WTC11 (cell line): ENCODE measurements around the gene VEGFA. TPM values are rescaled to one million over a fixed set of nuclear protein-coding genes. Genes with fewer than 3 reads are reported as not detected.
A peak's percentile ranks its signal among the peaks of the same experiment; 100 is the strongest.
"Not testable (repeated sequence)": the region's sequence is repeated elsewhere in the genome, so short reads cannot be mapped to it uniquely, and the experiment has no call there.

Experiments
- ATAC-seq: fragments of 200-7000 bp; cut with Tn5 transposase; 2 replicates; pipeline ENCODE4 v1.10.0; 2021; ENCODE audit warnings: mild to moderate bottlenecking, moderate library complexity
- CTCF ChIA-PET: fragments of 300-600 bp; sonication (Branson Sonifier 250); formaldehyde crosslinking; loops from one replicate; lab custom pipeline; 2021; ENCODE audit warnings: antibody characterized with exemption; lab: Charles Lee
- POLR2A ChIA-PET: fragments of 350-600 bp; sonication (Branson Sonifier 250); formaldehyde crosslinking; loops from one replicate; lab custom pipeline; 2021; ENCODE audit warnings: antibody characterized with exemption; lab: Charles Lee
- DNase-seq: peaks from one replicate; pipeline ENCODE4 v3.0.0; 2021; ENCODE audit warnings: low spot score
- H3K27ac Mint-ChIP-seq: 2 replicates; pipeline ENCODE4 v1.8.0; 2021; ENCODE audit warnings: mixed read lengths
- H3K27me3 Mint-ChIP-seq: 2 replicates; pipeline ENCODE4 v1.8.0; 2021; ENCODE audit warnings: low read depth, mild to moderate bottlenecking, moderate library complexity, mixed read lengths
- H3K36me3 Mint-ChIP-seq: 2 replicates; pipeline ENCODE4 v1.8.0; 2021; ENCODE audit warnings: mixed read lengths
- H3K4me1 Mint-ChIP-seq: 2 replicates; pipeline ENCODE4 v1.8.0; 2022; ENCODE audit warnings: mixed read lengths
- H3K4me3 Mint-ChIP-seq: 2 replicates; pipeline ENCODE4 v1.8.0; 2021; ENCODE audit warnings: mild to moderate bottlenecking, moderate library complexity, mixed read lengths
- H3K9me3 Mint-ChIP-seq: 2 replicates; pipeline ENCODE4 v1.8.0; 2021; ENCODE audit warnings: mixed read lengths
- CREM ChIP-seq: sonication (generic); formaldehyde crosslinking; IDR thresholded peaks from 2 replicates; pipeline ENCODE4 v1.8.1; 2022; ENCODE audit warnings: mild to moderate bottlenecking, missing genetic modification reagents, moderate library complexity
- CTCF ChIP-seq: fragments of 200-600 bp; IDR thresholded peaks from 2 replicates; pipeline ENCODE4 v1.8.0; 2022; ENCODE audit warnings: antibody characterized with exemption
- ELF4 ChIP-seq: sonication (generic); formaldehyde crosslinking; IDR thresholded peaks from 2 replicates; pipeline ENCODE4 v1.8.1; 2022; ENCODE audit warnings: low read depth, mild to moderate bottlenecking, moderate library complexity, missing genetic modification reagents
- ESRRA ChIP-seq: sonication (generic); formaldehyde crosslinking; IDR thresholded peaks from 2 replicates; pipeline ENCODE4 v1.8.1; 2022; ENCODE audit warnings: mild to moderate bottlenecking, missing genetic modification reagents, borderline replicate concordance
- FOXJ3 ChIP-seq: sonication (generic); formaldehyde crosslinking; IDR thresholded peaks from 2 replicates; pipeline ENCODE4 v1.9.0; 2021; ENCODE audit warnings: missing genetic modification reagents, mild to moderate bottlenecking, borderline replicate concordance
- GABPB1 ChIP-seq: sonication (generic); formaldehyde crosslinking; IDR thresholded peaks from 2 replicates; pipeline ENCODE4 v1.8.1; 2023; ENCODE audit warnings: mild to moderate bottlenecking, missing genetic modification reagents
- GRHL2 ChIP-seq: fragments of 250-450 bp; sonication (Bioruptor Pico); IDR thresholded peaks from 2 replicates; pipeline ENCODE4 v1.8.0; 2022; ENCODE audit warnings: mild to moderate bottlenecking, moderate library complexity; ENCODE audit not compliant: insufficient replicate concordance, severe bottlenecking
- HMGA2 ChIP-seq: fragments of 250-450 bp; sonication (Bioruptor Pico); IDR thresholded peaks from 2 replicates; pipeline ENCODE4 v1.4.0; 2021; ENCODE audit warnings: mild to moderate bottlenecking, moderate library complexity
- IRF2 ChIP-seq: sonication (generic); formaldehyde crosslinking; IDR thresholded peaks from 2 replicates; pipeline ENCODE4 v1.8.0; 2022; ENCODE audit warnings: low read depth, missing genetic modification reagents, borderline replicate concordance
- JUN ChIP-seq: sonication (generic); formaldehyde crosslinking; IDR thresholded peaks from 2 replicates; pipeline ENCODE4 v1.8.0; 2023; ENCODE audit warnings: mild to moderate bottlenecking, missing genetic modification reagents
- ZNF121 ChIP-seq: sonication (generic); formaldehyde crosslinking; IDR thresholded peaks from 2 replicates; pipeline ENCODE4 v1.8.0; 2023; ENCODE audit warnings: missing genetic modification reagents
- ZNF138 ChIP-seq: sonication (generic); formaldehyde crosslinking; conservative IDR thresholded peaks from 2 replicates; pipeline ENCODE4 v1.8.1; 2022; ENCODE audit warnings: mild to moderate bottlenecking, moderate library complexity, missing genetic modification reagents
- ZNF232 ChIP-seq: sonication (generic); formaldehyde crosslinking; IDR thresholded peaks from 2 replicates; pipeline ENCODE4 v1.8.0; 2022; ENCODE audit warnings: mild to moderate bottlenecking, missing genetic modification reagents
- ZNF423 ChIP-seq: fragments of 250-450 bp; sonication (Bioruptor Pico); IDR thresholded peaks from 2 replicates; pipeline ENCODE4 v2.1.2; 2022; ENCODE audit warnings: mild to moderate bottlenecking, moderate library complexity
- total RNA-seq: library from RNA; stranded (reverse); gene quantifications from 3 replicates; pipeline ENCODE4 v1.2.3, GENCODE V29; 2021
- TF ChIP-seq, protein P1 (sequence below): sonication (generic); formaldehyde crosslinking; IDR thresholded peaks from 2 replicates; pipeline ENCODE4 v1.8.1; 2023; ENCODE audit warnings: mild to moderate bottlenecking, missing genetic modification reagents, moderate library complexity
- TF ChIP-seq, protein P2 (sequence below): sonication (generic); formaldehyde crosslinking; IDR thresholded peaks from 2 replicates; pipeline ENCODE4 v1.8.0; 2022; ENCODE audit warnings: mild to moderate bottlenecking, missing genetic modification reagents
- TF ChIP-seq, protein P3 (sequence below): sonication (generic); formaldehyde crosslinking; IDR thresholded peaks from 2 replicates; pipeline ENCODE4 v1.8.0; 2022; ENCODE audit warnings: mild to moderate bottlenecking, missing genetic modification reagents
- TF ChIP-seq, protein P4 (sequence below): fragments of 250-450 bp; sonication (Bioruptor Pico); IDR thresholded peaks from 2 replicates; pipeline ENCODE4 v1.9.0; 2021; ENCODE audit warnings: mild to moderate bottlenecking
- TF ChIP-seq, protein P5 (sequence below): sonication (generic); formaldehyde crosslinking; conservative IDR thresholded peaks from 2 replicates; pipeline ENCODE4 v1.8.1; 2022; ENCODE audit warnings: mild to moderate bottlenecking, missing genetic modification reagents

The VEGFA gene
- total RNA-seq, 1 experiment from 2014 or later, result 43.8 TPM

GRCh38 chr6:43817192-43817591 lies 47.2 kb downstream of the VEGFA start:
- ATAC-seq (peak; percentile 99), DNase-seq (peak; percentile 65)
- no peaks in the 10 kb centered on the region for H3K36me3 Mint-ChIP-seq
- H3K27ac Mint-ChIP-seq, result no peak overlapping the region
- CTCF ChIA-PET, result interaction anchor here (0.7 to 3.3 kb wide), 18 partner anchors 8 to 262 kb away, joined by 3 to 10 read pairs (median 4); partner anchors contain the start of gene VEGFA
- no peaks in the 10 kb centered on the region; the same call in 1 of the 2 replicates for H3K27me3 Mint-ChIP-seq
- peaks cover 3% of the 10 kb centered on the region; the same call in 1 of the 2 replicates for H3K4me1 Mint-ChIP-seq
- POLR2A ChIA-PET, result no interaction called here
- H3K9me3 Mint-ChIP-seq, result no peaks in the 10 kb centered on the region
- no peak overlapping the region for H3K4me3 Mint-ChIP-seq
- TF ChIP-seq, protein P1, sequence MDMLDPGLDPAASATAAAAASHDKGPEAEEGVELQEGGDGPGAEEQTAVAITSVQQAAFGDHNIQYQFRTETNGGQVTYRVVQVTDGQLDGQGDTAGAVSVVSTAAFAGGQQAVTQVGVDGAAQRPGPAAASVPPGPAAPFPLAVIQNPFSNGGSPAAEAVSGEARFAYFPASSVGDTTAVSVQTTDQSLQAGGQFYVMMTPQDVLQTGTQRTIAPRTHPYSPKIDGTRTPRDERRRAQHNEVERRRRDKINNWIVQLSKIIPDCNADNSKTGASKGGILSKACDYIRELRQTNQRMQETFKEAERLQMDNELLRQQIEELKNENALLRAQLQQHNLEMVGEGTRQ (CRISPR knock-in tag), result no peak
- no peak for TF ChIP-seq JUN (CRISPR knock-in tag)
- no peak for TF ChIP-seq ESRRA (CRISPR knock-in tag)
- TF ChIP-seq GABPB1 (CRISPR knock-in tag), result no peak
- no peak for TF ChIP-seq HMGA2
- TF ChIP-seq IRF2 (CRISPR knock-in tag), result no peak
- no peak for TF ChIP-seq CTCF
- TF ChIP-seq CREM, result no peak
- TF ChIP-seq ZNF423 (CRISPR knock-in tag), result no peak
- no peak for TF ChIP-seq FOXJ3 (CRISPR knock-in tag)

GRCh38 chr6:43818973-43819372 lies 49.0 kb downstream of the VEGFA start:
- ATAC-seq, H3K27ac Mint-ChIP-seq, POLR2A ChIA-PET, H3K27me3 Mint-ChIP-seq, H3K4me3 Mint-ChIP-seq, H3K36me3 Mint-ChIP-seq, H3K9me3 Mint-ChIP-seq, DNase-seq, H3K4me1 Mint-ChIP-seq: not testable (repeated sequence)
- CTCF ChIA-PET, result interaction anchor here (0.9 to 3.3 kb wide), 6 partner anchors 10 to 260 kb away, joined by 3 to 9 read pairs (median 3); no protein-coding TSS in a partner anchor

DNA sequence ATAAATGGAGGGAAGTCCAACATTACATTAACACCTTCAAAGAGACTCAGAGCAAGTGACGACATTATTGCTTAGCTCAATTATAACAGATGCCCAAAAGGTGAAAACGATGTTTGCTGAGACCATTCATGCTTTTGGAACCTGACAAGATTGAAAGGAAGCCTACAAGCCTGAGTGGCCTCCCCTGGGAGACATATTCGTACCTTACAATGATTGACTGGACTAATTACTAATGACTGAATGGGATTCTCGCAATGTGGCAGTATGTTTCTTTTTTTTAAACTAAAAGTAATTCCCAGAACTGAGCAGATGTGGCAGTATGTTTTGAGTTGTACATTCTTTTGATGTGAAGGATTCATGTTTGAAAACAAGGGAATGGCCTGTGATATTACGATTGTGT lies 49.9 kb downstream of the VEGFA start:
- Mint-ChIP-seq H3K27me3 (no peaks in the 10 kb centered on the region; the same call in 1 of the 2 replicates), H3K36me3 (no peaks in the 10 kb centered on the region), H3K27ac (no peak overlapping the region), H3K9me3 (no peaks in the 10 kb centered on the region), H3K4me3 (no peak overlapping the region), H3K4me1 (peaks cover 6% of the 10 kb centered on the region)
- ATAC-seq (no peak), DNase-seq (no peak)
- no peak for TF ChIP-seq GRHL2
- no peak for TF ChIP-seq ELF4 (CRISPR knock-in tag)
- TF ChIP-seq, protein P2, sequence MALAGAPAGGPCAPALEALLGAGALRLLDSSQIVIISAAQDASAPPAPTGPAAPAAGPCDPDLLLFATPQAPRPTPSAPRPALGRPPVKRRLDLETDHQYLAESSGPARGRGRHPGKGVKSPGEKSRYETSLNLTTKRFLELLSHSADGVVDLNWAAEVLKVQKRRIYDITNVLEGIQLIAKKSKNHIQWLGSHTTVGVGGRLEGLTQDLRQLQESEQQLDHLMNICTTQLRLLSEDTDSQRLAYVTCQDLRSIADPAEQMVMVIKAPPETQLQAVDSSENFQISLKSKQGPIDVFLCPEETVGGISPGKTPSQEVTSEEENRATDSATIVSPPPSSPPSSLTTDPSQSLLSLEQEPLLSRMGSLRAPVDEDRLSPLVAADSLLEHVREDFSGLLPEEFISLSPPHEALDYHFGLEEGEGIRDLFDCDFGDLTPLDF (CRISPR knock-in tag), result no peak
- TF ChIP-seq, protein P3, sequence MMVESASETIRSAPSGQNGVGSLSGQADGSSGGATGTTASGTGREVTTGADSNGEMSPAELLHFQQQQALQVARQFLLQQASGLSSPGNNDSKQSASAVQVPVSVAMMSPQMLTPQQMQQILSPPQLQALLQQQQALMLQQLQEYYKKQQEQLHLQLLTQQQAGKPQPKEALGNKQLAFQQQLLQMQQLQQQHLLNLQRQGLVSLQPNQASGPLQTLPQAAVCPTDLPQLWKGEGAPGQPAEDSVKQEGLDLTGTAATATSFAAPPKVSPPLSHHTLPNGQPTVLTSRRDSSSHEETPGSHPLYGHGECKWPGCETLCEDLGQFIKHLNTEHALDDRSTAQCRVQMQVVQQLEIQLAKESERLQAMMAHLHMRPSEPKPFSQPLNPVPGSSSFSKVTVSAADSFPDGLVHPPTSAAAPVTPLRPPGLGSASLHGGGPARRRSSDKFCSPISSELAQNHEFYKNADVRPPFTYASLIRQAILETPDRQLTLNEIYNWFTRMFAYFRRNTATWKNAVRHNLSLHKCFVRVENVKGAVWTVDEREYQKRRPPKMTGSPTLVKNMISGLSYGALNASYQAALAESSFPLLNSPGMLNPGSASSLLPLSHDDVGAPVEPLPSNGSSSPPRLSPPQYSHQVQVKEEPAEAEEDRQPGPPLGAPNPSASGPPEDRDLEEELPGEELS (CRISPR knock-in tag), result no peak
- TF ChIP-seq, protein P4, sequence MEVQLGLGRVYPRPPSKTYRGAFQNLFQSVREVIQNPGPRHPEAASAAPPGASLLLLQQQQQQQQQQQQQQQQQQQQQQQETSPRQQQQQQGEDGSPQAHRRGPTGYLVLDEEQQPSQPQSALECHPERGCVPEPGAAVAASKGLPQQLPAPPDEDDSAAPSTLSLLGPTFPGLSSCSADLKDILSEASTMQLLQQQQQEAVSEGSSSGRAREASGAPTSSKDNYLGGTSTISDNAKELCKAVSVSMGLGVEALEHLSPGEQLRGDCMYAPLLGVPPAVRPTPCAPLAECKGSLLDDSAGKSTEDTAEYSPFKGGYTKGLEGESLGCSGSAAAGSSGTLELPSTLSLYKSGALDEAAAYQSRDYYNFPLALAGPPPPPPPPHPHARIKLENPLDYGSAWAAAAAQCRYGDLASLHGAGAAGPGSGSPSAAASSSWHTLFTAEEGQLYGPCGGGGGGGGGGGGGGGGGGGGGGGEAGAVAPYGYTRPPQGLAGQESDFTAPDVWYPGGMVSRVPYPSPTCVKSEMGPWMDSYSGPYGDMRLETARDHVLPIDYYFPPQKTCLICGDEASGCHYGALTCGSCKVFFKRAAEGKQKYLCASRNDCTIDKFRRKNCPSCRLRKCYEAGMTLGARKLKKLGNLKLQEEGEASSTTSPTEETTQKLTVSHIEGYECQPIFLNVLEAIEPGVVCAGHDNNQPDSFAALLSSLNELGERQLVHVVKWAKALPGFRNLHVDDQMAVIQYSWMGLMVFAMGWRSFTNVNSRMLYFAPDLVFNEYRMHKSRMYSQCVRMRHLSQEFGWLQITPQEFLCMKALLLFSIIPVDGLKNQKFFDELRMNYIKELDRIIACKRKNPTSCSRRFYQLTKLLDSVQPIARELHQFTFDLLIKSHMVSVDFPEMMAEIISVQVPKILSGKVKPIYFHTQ (CRISPR knock-in tag), result no peak
- TF ChIP-seq ZNF232 (CRISPR knock-in tag), result no peak
- TF ChIP-seq, protein P5, sequence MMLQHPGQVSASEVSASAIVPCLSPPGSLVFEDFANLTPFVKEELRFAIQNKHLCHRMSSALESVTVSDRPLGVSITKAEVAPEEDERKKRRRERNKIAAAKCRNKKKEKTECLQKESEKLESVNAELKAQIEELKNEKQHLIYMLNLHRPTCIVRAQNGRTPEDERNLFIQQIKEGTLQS (CRISPR knock-in tag), result no peak
- TF ChIP-seq, protein P1 (CRISPR knock-in tag), result no peak
- TF ChIP-seq GABPB1 (CRISPR knock-in tag), result no peak
- no peak for TF ChIP-seq ZNF138 (CRISPR knock-in tag)
- TF ChIP-seq ZNF121 (CRISPR knock-in tag), result no peak
- ChIA-PET POLR2A (no interaction called here), CTCF (interaction anchor here (0.9 to 1.6 kb wide), 3 partner anchors 134 to 259 kb away, joined by 3 to 4 read pairs (median 3); no protein-coding TSS in a partner anchor)
